NCI-H510A treated with DMSO at 0.1 percent for 48 hours (cell line): ENCODE results near the gene MACO1.
A peak's percentile ranks its signal among the peaks of the same experiment; 100 is the strongest.
"Not testable (repeated sequence)": the region's sequence is repeated elsewhere in the genome, so short reads cannot be mapped to it uniquely, and the experiment has no call there.

ENCODE experiments used
- DNase-seq: peaks from one replicate; lab custom pipeline; 2025; lab: John Stamatoyannopoulos, UW

Gene MACO1

DNA sequence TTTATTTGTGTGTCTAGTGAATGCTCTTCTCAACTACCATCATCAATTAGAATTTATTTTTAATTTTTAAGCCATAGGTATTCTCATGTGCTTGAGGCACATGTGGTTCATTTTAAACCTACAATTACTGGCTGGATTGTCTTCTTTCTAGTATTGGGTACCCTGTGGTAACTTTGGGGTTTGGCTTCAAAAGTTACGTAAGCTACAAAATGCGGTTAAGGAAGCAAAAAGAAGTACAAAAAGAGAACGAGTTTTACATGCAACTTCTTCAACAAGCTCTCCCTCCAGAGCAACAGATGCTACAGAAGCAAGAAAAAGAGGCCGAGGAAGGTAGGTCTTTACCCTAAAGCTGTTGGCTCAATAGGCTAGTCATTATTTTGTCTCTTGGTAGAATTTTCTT, 25.8 kb downstream of the MACO1 start:
- no peak for DNase-seq

DNA sequence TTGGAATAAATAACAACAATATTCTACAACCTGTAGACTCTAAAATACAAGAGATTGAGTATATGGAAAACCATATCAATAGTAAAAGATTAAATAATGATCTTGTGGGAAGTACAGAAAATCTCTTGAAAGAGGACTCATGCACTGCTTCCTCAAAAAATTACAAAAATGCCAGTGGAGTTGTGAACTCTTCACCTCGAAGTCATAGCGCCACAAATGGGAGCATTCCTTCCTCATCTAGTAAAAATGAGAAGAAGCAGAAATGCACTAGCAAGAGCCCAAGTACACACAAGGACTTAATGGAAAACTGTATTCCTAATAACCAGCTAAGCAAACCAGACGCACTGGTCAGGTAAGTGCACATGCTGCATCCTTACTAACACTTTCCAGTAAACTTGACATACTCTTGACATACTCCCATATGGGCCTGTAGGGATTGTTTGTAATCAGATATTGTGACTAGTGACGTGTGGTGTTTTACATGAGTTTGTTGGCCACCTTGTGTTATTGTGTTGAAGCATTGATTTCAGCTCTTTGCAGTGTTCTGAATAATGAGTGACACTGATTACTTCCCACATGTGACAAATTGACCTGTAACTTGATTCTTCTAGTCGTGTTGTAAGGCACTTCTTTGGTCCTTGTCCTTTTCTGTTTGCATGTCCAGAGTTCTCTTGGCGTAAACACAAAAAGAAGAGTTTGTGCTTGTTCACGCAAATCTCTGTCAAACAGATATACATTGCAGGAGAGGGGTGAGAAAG, 28.0 kb downstream of the MACO1 start:
- no peak for DNase-seq

DNA sequence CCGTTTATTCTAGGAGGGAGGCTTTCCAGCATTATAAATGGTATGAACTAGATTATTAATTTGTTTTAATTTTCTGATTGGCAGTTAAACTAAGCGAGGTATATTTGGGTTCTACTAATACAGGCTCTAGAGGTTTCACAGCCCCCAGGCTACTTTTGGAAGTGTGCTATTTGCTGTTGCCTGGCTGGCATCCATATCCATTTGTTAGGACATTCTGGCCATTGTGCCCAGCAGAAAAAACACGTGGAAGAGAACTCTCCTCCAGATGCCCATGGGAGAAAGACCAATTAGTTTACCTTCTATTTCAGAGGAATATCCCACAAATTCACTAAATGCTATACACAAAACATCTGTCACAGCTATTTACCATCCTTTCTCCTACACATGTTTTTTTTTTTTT, 29.3 kb downstream of the MACO1 start:
- DNase-seq, result no peak

DNA sequence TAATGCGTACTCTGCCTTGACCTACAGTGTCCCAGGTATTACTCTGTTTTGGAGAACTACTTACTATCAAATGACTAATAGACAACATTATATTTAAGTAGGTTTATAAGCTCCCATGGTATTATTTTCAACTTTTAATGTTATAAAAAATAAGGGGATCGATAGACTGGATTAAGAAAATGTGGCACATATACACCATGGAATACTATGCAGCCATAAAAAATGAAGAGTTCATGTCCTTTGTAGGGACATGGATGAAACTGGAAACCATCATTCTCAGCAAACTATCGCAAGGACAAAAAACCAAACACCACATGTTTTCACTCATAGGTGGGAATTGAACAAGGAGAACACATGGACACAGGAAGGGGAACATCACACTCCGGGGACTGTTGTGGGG, 30.1 kb downstream of the MACO1 start:
- DNase-seq, result not testable (repeated sequence)

DNA sequence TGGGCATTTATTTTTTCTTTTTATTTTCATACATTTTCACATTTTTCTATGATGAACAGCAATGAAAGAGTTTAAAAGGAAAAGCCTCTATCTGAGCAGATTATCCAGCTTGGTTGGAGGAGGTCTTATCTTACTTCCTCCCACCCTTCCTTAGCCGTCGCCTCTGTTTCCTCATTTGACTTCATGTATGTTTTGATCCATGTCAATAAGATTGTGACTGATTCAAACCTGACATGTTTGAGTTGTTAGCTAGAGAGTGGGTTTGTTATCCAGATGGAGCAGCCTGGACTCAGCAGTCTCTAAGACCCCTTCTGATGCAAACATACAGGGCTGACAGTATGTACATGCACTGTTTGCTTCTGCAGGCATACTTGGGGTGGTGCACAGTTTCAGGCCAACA, 31.2 kb downstream of the MACO1 start:
- DNase-seq, result no peak

DNA sequence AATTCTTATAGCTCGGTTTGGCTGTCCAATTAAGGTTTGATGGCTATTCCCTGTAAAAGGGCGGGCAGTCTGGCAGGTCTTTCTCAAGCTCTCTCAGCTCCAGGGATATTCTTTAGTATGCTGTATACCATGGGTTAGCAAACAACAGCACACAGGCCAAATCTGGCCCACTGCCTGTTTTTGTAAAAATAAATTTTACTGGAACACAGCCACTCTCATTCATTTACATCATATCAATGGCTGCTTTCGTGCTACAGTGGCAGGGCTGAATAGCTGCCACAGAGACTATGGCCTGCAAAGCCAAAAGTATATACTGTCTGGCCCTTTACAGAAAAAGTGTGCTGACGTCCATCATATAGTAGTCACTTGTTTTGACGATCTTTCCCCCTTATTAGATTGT, 32.0 kb downstream of the MACO1 start:
- no peak for DNase-seq

DNA sequence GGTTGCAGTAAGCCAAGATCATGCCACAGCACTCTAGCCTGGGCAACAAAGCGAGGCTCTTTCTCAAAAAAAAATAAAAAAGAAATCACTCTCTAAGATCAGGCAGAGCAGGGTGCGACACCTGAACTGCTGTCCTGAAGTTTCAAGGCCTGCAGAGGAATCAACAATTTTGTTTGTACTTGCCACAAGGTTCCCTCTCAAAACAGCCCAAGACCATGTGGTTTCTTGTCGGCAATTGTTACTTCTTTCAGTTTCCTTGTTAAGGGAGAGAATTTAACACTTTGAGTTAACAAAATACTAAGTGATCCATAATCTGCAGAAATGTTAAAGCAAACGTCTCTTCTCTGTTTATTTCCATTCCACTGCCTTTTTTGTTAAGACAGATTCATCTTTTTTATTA, 36.5 kb downstream of the MACO1 start:
- no peak for DNase-seq

DNA sequence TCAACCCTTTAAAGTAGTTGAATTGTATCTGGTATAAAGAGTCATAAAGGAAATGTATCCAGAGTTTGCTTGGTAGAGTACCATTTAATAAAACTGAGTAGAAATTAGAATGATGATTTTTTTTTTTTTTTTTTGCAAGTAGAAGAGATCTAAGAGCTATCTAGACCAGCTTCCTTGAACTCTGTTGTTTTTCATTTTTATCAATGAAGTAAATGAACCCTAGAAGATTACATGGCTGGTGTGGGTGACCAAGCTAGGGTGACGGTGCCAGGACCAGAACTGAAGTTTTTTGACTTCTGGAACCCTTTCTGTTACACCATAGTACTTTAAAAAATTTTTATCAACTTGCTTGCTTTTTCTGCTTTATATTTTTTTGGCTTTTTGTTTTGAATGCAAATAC, 36.9 kb downstream of the MACO1 start:
- no peak for DNase-seq

DNA sequence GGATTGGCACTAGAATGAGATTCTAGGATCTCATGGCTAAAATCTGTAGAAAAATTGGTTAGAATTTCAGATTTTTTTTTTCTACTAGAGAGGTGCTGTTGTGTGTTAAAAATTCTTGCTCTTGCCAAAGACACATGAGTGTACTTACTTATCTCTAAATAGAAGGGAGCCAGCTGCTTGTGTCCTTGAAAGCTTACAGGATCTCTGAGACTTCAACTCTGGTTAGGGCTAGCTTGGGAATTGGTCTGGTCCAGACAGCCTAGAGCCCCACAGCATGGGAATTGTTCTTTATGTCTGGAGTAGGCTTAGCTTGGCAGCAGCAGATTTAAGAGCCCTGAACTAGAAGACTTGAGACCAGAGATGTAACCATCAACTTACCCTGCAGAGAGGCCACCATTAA, 37.3 kb downstream of the MACO1 start:
- no peak for DNase-seq

DNA sequence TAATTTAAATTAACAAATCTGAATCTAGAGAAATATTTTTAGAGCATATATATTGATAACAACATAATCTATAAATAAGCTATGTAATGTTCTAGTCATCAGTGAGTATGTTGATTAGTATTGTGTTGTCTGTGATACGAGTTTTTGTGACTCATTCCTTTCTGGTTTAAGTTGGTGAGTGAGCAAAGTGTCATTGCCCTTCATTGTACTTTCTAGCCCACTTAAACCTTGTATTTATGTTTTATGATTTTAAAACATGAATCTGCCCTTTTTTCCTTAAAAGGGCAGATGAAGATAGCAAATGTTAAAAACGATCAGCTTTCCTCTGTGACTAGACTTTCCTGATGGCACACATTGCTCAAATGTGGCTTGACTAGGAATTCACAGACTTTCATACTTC, 38.5 kb downstream of the MACO1 start:
- no peak for DNase-seq

DNA sequence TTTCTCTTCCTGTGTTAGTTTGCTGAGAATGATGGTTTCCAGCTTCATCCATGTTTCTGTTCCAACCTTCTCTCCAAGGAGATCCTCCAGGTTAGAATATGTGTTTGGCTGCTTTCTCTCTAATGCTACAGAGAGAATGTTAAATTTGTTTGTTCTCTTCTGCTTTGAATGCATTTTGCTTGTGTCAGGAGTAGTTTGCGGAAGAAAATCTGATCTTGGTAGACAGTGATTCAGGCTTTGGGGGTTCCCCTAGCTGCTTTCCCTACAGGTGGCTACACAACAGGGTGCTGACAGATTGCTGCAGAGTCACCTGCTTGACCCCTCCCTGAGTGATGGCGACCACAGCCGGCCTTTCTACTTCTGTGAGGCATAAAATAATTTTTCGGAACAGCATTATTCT, 41.8 kb downstream of the MACO1 start:
- DNase-seq, result no peak

DNA sequence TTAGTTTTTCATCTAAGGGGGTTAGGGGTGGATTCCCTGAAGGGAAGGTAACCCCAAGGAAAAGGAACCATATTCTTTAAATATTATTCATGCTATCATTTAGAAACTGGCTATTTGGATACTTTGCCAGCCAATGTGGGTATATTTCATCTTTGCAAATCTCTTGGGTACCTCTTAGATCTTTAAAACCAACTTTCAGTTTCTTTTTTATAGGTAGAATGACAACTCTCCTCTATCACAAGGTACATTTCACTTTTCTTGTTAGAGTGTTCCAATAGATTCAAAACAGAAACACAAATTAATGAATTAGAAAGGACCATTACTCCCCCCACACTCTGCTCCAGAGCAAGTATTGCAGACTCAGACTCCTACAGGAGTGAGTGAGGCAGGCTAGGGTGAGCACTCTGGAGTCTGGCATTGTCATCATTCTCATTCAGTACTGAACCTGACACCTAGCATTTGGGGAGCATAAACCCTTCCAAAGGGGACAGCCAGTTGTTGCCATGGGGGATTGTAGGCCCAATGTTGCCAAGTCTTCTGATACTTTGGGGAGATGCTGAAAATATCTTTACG, 43.0 kb downstream of the MACO1 start:
- no peak for DNase-seq

DNA sequence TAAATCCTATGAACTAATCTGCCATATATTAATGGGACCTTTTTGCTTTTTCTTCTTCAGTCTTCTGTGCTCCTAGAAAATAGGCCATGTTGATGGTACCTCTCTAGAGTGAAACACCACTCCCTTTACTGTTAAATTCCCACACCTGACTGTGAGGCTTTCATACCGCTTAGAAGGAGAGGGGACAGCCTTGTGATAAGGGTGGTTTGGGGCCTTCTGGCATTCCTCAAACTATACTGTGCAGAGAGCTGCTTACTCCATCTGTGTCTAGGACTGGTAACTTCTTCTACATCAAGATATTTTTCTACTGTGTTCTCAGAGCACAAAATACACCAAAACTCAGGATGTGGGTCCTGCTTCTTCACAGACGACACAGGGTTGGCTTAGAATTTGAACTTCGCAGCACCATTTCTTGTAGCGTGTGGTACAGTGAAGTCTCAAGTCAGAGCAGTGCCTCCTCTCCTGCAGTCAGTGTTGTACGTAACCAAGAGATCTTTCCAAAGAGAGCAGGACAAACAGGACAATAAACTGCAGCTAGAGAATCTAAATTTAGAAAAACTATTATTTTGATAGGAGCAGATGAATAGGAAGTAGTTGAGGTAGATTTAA, 43.8 kb downstream of the MACO1 start:
- no peak for DNase-seq

DNA sequence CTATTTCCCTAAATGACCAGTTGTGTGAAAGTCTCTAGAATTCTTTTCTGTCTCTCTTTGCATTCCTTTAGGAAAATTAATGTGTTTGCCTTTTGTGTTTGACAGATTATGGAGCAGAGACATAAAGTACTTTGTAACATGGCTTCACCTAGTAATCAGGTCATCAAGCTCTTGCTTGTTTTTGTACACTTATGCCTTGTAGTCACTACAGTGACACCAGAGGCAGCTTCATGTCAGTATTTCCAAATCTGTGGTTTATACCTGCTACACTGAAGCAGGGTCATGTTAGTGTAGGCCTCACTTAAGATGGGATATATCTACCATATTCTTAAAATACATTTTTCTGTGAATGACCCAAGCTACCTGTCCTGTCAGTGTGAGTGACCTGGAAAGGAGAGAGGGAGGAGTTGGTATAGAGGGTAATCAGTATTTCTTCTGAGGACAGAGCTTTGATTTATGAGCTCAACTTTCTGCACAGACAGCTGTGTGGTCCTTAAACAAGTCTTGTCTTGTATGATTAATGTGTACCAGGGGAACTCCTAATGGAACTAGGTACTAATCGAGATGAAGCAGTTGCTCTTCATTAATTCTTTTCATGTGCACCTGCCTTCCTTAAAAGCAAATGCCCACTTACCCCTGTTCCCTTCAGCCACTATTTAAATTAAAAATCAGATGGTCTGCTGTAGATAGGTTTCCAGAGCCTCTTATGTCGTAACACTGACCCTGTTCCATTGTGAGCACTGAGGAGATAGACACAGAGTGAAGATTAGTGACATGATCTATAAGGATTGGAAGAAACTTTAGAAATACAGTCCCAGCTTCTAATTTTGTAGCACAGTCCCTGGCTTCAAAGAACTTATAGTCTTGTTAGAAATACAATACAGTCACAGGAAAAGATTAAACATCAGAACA, 45.7 kb downstream of the MACO1 start:
- DNase-seq, result peak; percentile 77

DNA sequence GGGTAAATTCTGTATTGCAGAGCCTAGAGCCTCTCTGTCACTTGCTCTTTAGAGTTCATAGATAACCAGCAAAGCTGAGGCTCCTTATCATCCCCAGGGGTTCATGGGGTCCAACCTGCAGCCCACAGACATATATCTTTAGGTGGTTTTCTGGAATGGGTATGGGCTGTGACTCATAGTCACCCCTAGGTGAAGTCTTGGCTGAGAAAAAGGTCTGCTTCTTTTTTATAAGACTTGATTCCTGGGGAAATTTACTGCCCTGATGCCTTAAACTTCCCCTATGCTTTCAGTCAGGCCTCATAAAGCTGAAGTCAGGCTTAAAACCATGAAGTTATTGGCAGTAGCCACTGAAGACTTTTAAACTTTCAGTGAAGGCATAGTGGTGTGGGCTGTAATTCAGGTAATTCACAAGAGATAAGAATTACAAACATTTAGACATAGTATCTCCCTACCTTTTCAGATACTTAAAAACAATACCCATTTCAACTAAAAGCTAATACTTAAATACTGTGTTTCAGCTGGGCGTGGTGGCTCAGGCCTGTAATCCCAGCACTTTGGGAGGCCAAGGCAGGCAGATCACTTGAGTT, 46.8 kb downstream of the MACO1 start:
- DNase-seq, result no peak

DNA sequence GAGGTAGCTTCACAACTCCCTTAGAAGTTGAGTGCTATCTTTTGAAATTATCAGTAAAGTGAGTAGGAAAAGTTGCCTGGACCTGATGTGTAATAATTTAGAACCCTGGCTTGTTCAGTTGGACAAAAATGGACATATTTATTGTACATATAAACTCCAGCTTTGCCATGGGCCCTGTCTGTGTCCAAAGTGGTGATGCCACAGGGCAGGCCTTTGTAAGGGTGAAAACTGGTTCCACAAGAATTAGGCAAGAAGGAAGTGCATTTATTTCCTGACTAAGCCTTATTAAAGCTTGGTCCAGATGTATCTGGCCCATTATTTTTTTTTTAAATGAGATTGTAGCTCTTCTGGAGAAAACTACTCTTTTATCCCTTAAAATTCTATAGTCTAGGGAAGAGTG, 47.9 kb downstream of the MACO1 start:
- peak; percentile 27 for DNase-seq

DNA sequence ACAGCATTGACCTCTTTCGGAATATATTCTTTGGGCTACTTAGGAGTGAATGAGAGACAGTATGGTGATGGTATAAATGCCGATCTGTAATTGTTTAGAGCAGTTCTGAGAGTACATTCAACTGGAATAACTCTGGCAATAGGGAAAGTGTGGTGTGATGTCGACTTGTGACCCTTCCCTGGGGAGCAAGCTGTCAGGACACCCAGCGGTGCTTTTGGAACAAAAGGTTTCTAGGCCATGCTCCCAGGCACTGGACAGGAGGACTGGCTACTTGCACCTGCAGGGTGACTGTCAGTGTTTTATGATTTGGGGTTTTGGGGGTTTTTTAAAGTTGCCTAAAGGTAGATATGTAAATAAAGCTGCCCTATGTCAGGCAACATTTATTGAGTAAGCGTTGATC, 50.9 kb downstream of the MACO1 start:
- no peak for DNase-seq

DNA sequence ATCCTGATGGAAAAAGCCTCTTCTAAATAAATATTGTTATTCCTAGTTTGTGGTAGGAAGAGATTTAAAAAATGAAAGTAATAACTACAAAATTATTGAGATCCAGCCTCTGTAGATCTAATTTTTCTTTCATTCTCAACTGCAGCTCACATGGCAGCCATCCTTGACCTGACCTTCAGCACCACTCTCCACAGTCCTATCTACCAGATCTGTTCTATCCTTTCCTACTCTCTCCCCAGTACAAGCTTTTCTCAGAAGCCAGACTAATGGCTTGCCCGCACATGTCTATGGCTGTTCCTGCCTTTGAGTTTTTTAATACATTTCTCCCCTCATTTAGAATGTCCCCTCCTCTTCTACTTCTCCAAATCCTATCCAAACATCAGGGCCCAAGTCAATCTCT, 51.5 kb downstream of the MACO1 start:
- no peak for DNase-seq

DNA sequence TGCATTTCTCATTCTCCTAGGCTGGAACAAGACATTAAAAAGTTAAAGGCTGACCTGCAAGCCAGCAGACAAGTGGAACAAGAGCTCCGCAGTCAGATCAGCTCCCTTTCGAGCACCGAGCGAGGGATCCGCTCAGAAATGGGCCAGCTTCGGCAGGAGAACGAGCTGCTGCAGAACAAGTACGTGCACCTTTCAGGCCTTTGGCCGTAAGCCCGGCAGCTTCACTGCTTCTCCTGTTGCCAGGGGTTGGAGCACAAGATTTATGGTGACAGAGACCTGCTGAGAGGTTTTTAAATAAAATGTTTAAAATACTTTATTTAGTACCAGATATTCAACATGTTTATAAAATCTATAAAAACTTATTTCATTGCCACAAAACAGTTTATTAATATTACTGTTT, 53.4 kb downstream of the MACO1 start:
- DNase-seq, result peak; percentile 35

DNA sequence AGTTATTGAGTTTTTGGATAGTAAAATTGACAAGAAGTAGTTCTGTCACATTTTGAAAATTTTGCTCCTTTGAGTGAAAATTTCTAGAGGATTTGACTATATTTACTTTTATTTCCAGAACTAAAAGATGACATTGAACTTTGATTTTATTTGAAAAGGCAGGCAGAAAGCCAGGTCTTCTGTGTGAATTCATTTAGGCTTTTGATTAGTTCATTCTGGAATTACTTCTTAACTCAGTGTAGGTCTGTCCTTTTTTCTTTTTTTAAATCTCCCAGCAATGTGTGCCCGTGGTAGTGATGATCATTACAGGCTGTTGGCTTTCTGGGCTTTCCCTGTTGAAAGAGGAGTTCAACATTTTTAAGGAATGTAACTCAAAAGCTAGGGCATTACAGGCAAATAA, 53.8 kb downstream of the MACO1 start:
- DNase-seq, result no peak

DNA sequence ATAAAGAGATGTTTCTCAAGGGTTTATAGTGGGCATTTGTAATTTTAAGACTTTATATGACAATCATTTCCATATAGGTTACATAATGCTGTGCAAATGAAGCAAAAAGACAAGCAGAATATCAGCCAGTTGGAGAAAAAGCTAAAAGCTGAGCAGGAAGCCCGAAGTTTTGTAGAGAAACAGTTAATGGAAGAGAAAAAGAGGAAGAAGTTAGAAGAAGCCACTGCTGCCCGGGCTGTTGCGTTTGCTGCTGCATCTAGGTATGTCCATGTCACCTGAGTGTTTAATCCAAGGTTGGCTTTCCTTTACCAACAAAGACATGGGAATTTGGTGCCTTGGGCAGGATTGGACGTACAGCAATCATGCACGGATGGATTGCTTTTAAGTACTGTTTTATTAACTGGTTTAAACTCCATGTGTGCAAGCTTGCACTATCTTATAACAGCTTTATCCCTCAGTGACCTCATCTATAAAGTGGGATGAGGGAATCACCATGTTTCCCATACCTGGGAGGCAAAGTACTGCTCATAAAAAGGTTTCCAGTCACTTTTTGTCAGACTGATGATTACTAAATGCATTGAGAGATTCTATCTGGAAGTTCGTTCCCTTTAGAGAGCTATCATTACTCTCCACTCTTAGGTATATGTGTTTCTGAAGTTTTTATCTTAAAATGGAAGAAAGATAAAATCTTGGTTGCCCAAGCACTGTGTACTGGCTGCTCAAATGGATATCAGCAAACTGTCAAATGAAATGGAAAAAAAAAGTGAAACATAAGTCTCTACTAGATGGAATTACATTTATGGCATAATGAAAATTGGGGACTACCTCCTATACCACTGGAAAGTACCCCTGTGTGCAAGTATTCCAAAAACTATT, 55.1 kb downstream of the MACO1 start:
- DNase-seq, result peak; percentile 43
